A549 (cell line): ENCODE measurements around the gene FZD10. TPM values are rescaled to one million over a fixed set of nuclear protein-coding genes. Genes with fewer than 3 reads are reported as not detected.
A peak's percentile ranks its signal among the peaks of the same experiment; 100 is the strongest.

ENCODE experiments used
- ATAC-seq, 2 experiments: fragments of 200-7000 bp in 1 of 2; fragments of >200 bp in 1 of 2; cut with Nextera tagmentation in 1 of 2; cut with Tn5 transposase in 1 of 2; 3 replicates each; pipeline versions ENCODE4 v1.8.0 to v1.9.1; 2018 to 2020; ENCODE audit warnings: mild to moderate bottlenecking in 1 of 2, moderate library complexity in 1 of 2
- CTCF ChIA-PET: fragments of 300-600 bp; sonication (Branson Sonifier 250); formaldehyde crosslinking; extraction: SDS; loops from one replicate; lab custom pipeline; 2021; ENCODE audit warnings: antibody characterized with exemption, inconsistent platforms; lab: Yijun Ruan, JAX
- POLR2A ChIA-PET: fragments of 350-600 bp; formaldehyde crosslinking; extraction: SDS; loops from one replicate; lab custom pipeline; 2021; ENCODE audit warnings: antibody characterized with exemption, inconsistent platforms; lab: Yijun Ruan, JAX
- DNase-seq, 2 experiments: peaks; one replicate each; pipeline versions ENCODE4 v3.0.0 to v3.0.0-alpha.2; 2011 to 2016; ENCODE audit warnings: low read depth in 1 of 2, low spot score in 1 of 2
- FAIRE-seq: peaks from 2 replicates; lab custom pipeline; 2011; peaks lifted over from hg19 to GRCh38; lab: Jason Lieb, UNC
- H3K27ac ChIP-seq, 2 experiments: fragments of >200 bp; sonication (Bioruptor Twin); formaldehyde crosslinking; 3 replicates each; pipeline ENCODE4 v1.5.1; 2016 to 2017
- H3K4me1 ChIP-seq: fragments of >200 bp; sonication (Bioruptor Twin); formaldehyde crosslinking; 3 replicates; pipeline ENCODE4 v1.6.1; 2016
- H3K4me2 ChIP-seq: fragments of >200 bp; sonication (Bioruptor Twin); formaldehyde crosslinking; 3 replicates; pipeline ENCODE4 v1.6.1; 2016
- H3K4me3 ChIP-seq: fragments of >200 bp; sonication (Bioruptor Twin); formaldehyde crosslinking; 3 replicates; pipeline ENCODE4 v1.5.1; 2016
- H3K9me3 ChIP-seq: fragments of >200 bp; sonication (Bioruptor Twin); formaldehyde crosslinking; 3 replicates; pipeline ENCODE4 v1.6.1; 2016
- BHLHE40 ChIP-seq: IDR thresholded peaks from 2 replicates; pipeline ENCODE4 v1.6.1; 2012; ENCODE audit warnings: low read depth, low read length, inconsistent platforms
- CEBPB ChIP-seq, 2 experiments: fragments of >200 bp in 1 of 2; sonication (Bioruptor Twin) in 1 of 2; formaldehyde crosslinking in 1 of 2; IDR thresholded peaks; 2 replicates each; pipeline ENCODE4 v1.6.1; 2012 to 2016
- E2F6 ChIP-seq: IDR thresholded peaks from 2 replicates; pipeline ENCODE4 v1.6.1; 2012; ENCODE audit warnings: low read depth, borderline replicate concordance
- EHF ChIP-seq: fragments of 250-450 bp; sonication (Bioruptor Pico); IDR thresholded peaks from 2 replicates; pipeline ENCODE4 v1.5.0; 2020; ENCODE audit warnings: mild to moderate bottlenecking
- ELK1 ChIP-seq: fragments of 150-350 bp; IDR thresholded peaks from 2 replicates; pipeline ENCODE4 v1.6.1; 2014; ENCODE audit warnings: low read depth, mild to moderate bottlenecking, low read length
- EP300 ChIP-seq, 2 experiments: fragments of >200 bp; sonication (Bioruptor Twin); formaldehyde crosslinking; IDR thresholded peaks; 2 replicates in 1 of 2; 3 replicates in 1 of 2; pipeline ENCODE4 v1.6.1; 2016 to 2017
- FOSB ChIP-seq: fragments of 250-450 bp; sonication (Bioruptor Pico); IDR thresholded peaks from 2 replicates; pipeline ENCODE4 v1.5.0; 2020; ENCODE audit warnings: mild to moderate bottlenecking, moderate library complexity
- FOXS1 ChIP-seq: fragments of 250-450 bp; sonication (Bioruptor Pico); IDR thresholded peaks from 2 replicates; pipeline ENCODE4 v1.5.0; 2020; ENCODE audit warnings: mild to moderate bottlenecking, moderate library complexity
- HEYL ChIP-seq: fragments of 250-450 bp; sonication (Bioruptor Pico); IDR thresholded peaks from 2 replicates; pipeline ENCODE4 v1.8.0; 2021; ENCODE audit warnings: mild to moderate bottlenecking, moderate library complexity
- HMGXB4 ChIP-seq: fragments of 250-450 bp; sonication (Bioruptor Pico); IDR thresholded peaks from 2 replicates; pipeline ENCODE4 v1.5.0; 2021; ENCODE audit warnings: mild to moderate bottlenecking, moderate library complexity, borderline replicate concordance
- HOXA7 ChIP-seq: fragments of 250-450 bp; sonication (Bioruptor Pico); IDR thresholded peaks from 2 replicates; pipeline ENCODE4 v1.5.0; 2020; ENCODE audit warnings: mild to moderate bottlenecking, moderate library complexity
- HOXB5 ChIP-seq: fragments of 250-450 bp; sonication (Bioruptor Pico); IDR thresholded peaks from 2 replicates; pipeline ENCODE4 v1.5.0; 2020; ENCODE audit warnings: mild to moderate bottlenecking, moderate library complexity
- JUN ChIP-seq, 2 experiments: fragments of >200 bp; sonication (Bioruptor Twin); formaldehyde crosslinking; IDR thresholded peaks; 2 replicates in 1 of 2; 3 replicates in 1 of 2; pipeline ENCODE4 v1.6.1; 2016 to 2017
- KDM1A ChIP-seq: fragments of 200-600 bp; sonication (generic); IDR thresholded peaks from 2 replicates; pipeline ENCODE4 v1.6.1; 2016; ENCODE audit warnings: low read depth, mild to moderate bottlenecking
- KDM5A ChIP-seq: fragments of 200-600 bp; sonication (generic); IDR thresholded peaks from 2 replicates; pipeline ENCODE4 v1.6.1; 2016; ENCODE audit warnings: antibody characterized with exemption, mild to moderate bottlenecking
- MAFK ChIP-seq: fragments of 450-650 bp; IDR thresholded peaks from 2 replicates; pipeline ENCODE4 v1.6.1; 2014; ENCODE audit not compliant: partially characterized antibody
- MAX ChIP-seq: IDR thresholded peaks from 2 replicates; pipeline ENCODE4 v1.6.1; 2012
- MAZ ChIP-seq: fragments of 150-350 bp; IDR thresholded peaks from 2 replicates; pipeline ENCODE4 v1.6.1; 2014; ENCODE audit warnings: antibody characterized with exemption, low read depth, low read length, borderline replicate concordance
- MYC ChIP-seq: IDR thresholded peaks from 2 replicates; pipeline ENCODE4 v1.6.1; 2012; ENCODE audit warnings: mild to moderate bottlenecking, inconsistent platforms, low read length, improper control_type of control experiment, borderline replicate concordance
- POLR2AphosphoS2 ChIP-seq: conservative IDR thresholded peaks from 2 replicates; pipeline ENCODE4 v1.6.1; 2012; ENCODE audit warnings: low read length, improper control_type of control experiment, inconsistent platforms
- REST ChIP-seq: fragments of 200-600 bp; sonication (generic); IDR thresholded peaks from 2 replicates; pipeline ENCODE4 v1.6.1; 2016; ENCODE audit warnings: antibody characterized with exemption, mild to moderate bottlenecking, moderate library complexity
- RFX5 ChIP-seq: fragments of 450-650 bp; IDR thresholded peaks from 2 replicates; pipeline ENCODE4 v1.7.1; 2014; ENCODE audit warnings: antibody characterized with exemption, mild to moderate bottlenecking, moderate library complexity
- SREBF2 ChIP-seq: fragments of 450-650 bp; IDR thresholded peaks from 2 replicates; pipeline ENCODE4 v1.6.1; 2014; ENCODE audit warnings: mild to moderate bottlenecking, moderate library complexity
- ZC3H11A ChIP-seq: fragments of 450-650 bp; IDR thresholded peaks from 2 replicates; pipeline ENCODE4 v1.6.1; 2014; ENCODE audit warnings: antibody characterized with exemption, mild to moderate bottlenecking
- ZSCAN20 ChIP-seq: fragments of 250-450 bp; sonication (Bioruptor Pico); IDR thresholded peaks from 2 replicates; pipeline ENCODE4 v1.8.0; 2022; ENCODE audit warnings: mild to moderate bottlenecking, moderate library complexity
- WGBS: methylation state at CpG from one replicate; pipeline ENCODE4 v1.1.6; 2017; ENCODE audit errors: missing lambda C conversion rate; 5-methylcytosine and 5-hydroxymethylcytosine counted together
- polyA plus RNA-seq, 4 experiments: library from polyadenylated mRNA; depleted of rRNA in 3 of 4; stranded (reverse); fragments of >200 nt; fragmentation: RNase III in 1 of 4; extraction: RNeasy Plus Mini Kit Qiagen cat#74134 plus additional on column Dnase treatment in 1 of 4; gene quantifications; 2 replicates in 3 of 4; 3 replicates in 1 of 4; pipeline ENCODE4 v1.2.3, GENCODE V29; 2011 to 2017

FZD10 gene
- polyA plus RNA-seq, 2 of the 4 experiments (the other 2 are of a cell fraction): not detected

GRCh38 chr12:130157998-130158753, 4.1 kb upstream of the FZD10 start (continued):
- TF ChIP-seq REST: no peak

- TF ChIP-seq KDM1A (no peak), FOXS1 (no peak), HEYL (CRISPR knock-in tag) (no peak), RFX5 (no peak), SREBF2 (no peak), MYC (no peak), EHF (no peak), JUN (IDR thresholded peaks at IDR 0.05) (no peak), FOSB (CRISPR knock-in tag) (no peak), MAZ (no peak), POLR2AphosphoS2 (no peak), ELK1 (no peak), KDM5A (no peak), HOXA7 (no peak), HOXB5 (no peak), E2F6 (no peak), ZC3H11A (no peak), MAFK (no peak), CEBPB (IDR thresholded peaks at IDR 0.05) (no peak), MAX (no peak)
- no peaks in the 10 kb centered on the region for H3K9me3 ChIP-seq
- no peak overlapping the region for H3K4me2 ChIP-seq
- DNase-seq (no peak), FAIRE-seq (no peak), ATAC-seq (no peak)
- H3K27ac ChIP-seq: no peak overlapping the region
- WGBS: 51% methylated on average over 7 of the region's 7 CpGs
- CTCF ChIA-PET: no interaction called here
- no peaks in the 10 kb centered on the region for H3K4me1 ChIP-seq
- H3K4me3 ChIP-seq: no peak overlapping the region
- POLR2A ChIA-PET: no interaction called here
Measured at GRCh38 chr12:130158754-130159059, 3.6 kb upstream of the FZD10 start.

- no peak for FAIRE-seq
- no peak for ATAC-seq
- POLR2A ChIA-PET: no interaction called here
- 11% methylated on average over 7 of the region's 7 CpGs for WGBS
- Histone ChIP-seq H3K9me3 (no peaks in the 10 kb centered on the region), H3K4me3 (no peak overlapping the region), H3K4me2 (peak overlapping the region; percentile 51), H3K27ac (no peak overlapping the region), H3K4me1 (no peaks in the 10 kb centered on the region)
- CTCF ChIA-PET: no interaction called here
- no peak for DNase-seq
- TF ChIP-seq ZSCAN20 (CRISPR knock-in tag) (no peak), HMGXB4 (CRISPR knock-in tag) (no peak), BHLHE40 (no peak), EP300 (IDR thresholded peaks at IDR 0.05) (no peak), MAFK (no peak)
Measured at GRCh38 chr12:130160306-130160705, 2.0 kb upstream of the FZD10 start.
